Measurements from ENCODE around the gene NMNAT2.

DNA sequence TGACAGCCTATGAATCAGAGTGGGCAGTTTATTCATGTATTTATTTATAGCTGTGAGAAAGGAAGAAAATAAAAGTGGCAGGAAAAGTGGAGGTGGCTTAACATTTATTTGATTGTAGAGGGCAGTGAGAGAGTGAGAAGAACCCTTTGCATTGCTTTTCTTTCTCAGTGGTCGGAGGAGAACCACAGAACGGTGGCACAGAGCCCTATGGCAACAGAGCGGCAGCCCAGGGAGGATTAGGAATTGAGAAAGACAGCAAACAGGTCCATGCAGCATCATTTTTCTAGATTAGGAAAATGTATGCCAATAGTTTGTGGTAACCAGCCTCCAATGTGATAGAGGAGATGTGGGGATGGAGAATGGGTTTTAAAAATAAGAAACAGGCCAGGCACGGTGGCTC, 53.1 kb downstream of the NMNAT2 start:
- no peak for TF ChIP-seq CTCF (IDR thresholded peaks at IDR 0.05)
- no peak for TF ChIP-seq POLR2AphosphoS5 (IDR thresholded peaks at IDR 0.05)
- TF ChIP-seq EP300 (IDR thresholded peaks at IDR 0.05) = no peak

Data from upper lobe of left lung (tissue), 4 donors.